Midbrain (tissue), 1 donor: ENCODE results near the gene NTRK1.

Experiments used
- DNase-seq: peaks from one replicate; lab custom pipeline; 2025; lab: John Stamatoyannopoulos, UW

NTRK1 gene

GRCh38 chr1:156838972-156839371, 21.7 kb upstream of the NTRK1 start:
- DNase-seq = no peak

- no peak for DNase-seq
Measured at GRCh38 chr1:156839426-156840109, 21.1 kb upstream of the NTRK1 start.

DNA sequence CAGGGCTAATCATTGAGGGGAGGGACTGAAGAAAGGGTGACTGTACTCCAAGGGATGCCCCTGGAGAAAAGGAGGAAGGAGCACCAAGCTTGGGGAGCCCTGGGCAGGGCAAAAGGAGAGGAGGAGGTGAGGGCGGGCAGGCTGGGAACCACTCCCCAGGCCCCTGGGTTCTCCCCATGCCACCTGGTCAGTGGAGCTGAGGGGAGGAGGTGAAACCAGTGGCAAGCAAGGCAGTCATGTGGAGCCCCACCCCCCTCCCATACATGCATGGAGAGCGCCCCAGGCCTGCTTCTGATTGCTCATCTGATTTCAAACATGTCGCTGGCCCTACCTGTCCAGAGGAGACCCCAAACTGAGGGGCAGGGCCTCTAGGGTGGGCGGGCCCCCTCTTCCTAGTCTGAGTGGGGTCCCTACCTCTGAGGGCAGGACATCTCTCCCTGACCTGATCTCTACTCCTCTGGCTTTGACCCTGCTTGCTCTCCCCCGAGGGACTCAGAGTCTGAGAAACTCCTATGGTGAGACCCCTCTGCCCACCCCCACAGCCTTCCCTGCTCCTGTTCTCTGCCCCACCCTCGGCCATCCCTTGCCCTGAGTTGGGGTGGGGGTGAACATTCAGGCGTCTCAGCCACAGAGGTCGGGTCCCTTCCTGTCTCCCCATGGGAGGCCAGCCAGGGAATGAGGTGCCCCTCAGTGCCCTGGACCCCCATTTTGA, 20.3 kb upstream of the NTRK1 start:
- DNase-seq = no peak

DNA sequence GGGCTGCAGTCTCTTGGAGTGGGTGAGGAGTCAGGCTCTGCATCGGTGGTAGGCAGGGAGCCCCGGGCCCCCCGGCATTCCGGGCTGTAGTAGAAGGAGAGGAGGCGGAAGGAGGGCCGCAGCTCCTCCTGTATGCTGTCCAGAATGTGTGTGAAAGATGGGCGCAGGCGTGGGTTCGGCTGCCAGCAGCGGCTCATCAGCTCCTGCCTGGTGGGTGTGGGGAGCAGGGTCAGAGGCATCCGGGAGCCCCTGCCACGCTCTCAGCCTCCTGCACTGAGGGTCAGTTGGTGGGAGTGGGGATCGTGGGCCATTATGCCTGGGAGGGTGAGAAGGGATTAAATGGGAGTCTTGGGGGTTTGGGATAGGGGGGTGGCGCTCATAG, 19.8 kb upstream of the NTRK1 start:
- DNase-seq = no peak

DNA sequence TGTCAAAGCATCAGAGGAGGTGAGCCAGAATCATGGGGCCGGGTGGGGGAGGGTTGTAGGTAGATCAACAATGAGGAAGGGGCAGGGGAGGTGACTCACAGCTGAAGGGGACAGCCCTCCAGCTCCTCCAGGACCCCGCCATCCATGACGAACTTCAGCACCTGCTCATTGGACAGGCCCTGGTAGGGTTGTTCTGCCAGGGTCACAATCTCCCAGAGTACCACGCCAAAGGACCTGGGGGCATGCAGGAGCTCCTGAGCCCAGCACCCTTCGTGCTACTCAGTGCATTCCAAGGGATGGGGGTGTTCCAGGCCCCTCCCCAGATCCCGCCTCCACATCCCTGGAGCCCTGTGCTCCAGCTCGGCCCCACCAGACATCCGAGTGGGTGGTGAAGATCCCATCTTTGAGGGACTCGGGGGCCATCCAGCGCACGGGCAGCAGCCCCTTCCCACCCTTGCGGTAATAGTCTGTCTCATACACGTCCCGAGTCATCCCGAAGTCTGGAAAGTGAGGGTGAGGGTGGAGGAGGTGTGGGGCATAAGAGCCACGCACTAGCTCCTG, 19.3 kb upstream of the NTRK1 start:
- DNase-seq = no peak

- DNase-seq = no peak
Measured at GRCh38 chr1:156842618-156843300, 17.9 kb upstream of the NTRK1 start.

- DNase-seq = no peak
Measured at GRCh38 chr1:156844102-156844501, 16.6 kb upstream of the NTRK1 start.

- no peak for DNase-seq
Measured at GRCh38 chr1:156844638-156845037, 16.0 kb upstream of the NTRK1 start.

- DNase-seq = no peak
Measured at GRCh38 chr1:156845055-156845952, 15.4 kb upstream of the NTRK1 start.

DNA sequence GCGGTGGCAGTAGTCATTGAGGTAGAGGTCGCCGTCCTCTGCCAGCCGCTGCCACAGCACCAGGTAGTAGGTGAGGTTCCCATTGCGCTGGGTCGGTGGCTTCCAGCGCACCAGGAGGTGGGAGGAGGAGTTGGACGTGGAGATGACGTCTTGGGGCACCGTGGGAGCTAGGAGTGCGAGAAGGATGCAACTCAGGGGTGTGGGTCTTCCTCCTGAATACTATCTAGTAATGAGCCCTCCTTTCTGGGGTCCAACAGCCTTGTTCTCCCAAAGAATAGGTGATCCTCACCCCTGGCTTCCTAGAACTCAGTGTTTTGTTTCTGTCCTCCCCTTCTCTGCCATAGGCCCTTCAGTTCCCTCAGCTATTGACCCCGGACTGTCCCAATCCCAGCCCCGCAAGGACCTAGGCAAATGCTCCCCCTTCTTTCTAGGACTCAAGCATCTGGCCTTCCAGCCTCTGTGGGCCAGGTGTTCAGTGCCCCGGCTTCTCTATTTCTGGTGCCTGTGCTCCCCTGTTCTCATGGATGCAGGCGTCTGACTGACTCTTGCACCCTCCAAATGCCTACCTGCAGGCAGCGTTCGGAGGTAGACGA, 14.6 kb upstream of the NTRK1 start:
- DNase-seq = no peak

GRCh38 chr1:156846643-156847042, 14.0 kb upstream of the NTRK1 start:
- no peak for DNase-seq

DNA sequence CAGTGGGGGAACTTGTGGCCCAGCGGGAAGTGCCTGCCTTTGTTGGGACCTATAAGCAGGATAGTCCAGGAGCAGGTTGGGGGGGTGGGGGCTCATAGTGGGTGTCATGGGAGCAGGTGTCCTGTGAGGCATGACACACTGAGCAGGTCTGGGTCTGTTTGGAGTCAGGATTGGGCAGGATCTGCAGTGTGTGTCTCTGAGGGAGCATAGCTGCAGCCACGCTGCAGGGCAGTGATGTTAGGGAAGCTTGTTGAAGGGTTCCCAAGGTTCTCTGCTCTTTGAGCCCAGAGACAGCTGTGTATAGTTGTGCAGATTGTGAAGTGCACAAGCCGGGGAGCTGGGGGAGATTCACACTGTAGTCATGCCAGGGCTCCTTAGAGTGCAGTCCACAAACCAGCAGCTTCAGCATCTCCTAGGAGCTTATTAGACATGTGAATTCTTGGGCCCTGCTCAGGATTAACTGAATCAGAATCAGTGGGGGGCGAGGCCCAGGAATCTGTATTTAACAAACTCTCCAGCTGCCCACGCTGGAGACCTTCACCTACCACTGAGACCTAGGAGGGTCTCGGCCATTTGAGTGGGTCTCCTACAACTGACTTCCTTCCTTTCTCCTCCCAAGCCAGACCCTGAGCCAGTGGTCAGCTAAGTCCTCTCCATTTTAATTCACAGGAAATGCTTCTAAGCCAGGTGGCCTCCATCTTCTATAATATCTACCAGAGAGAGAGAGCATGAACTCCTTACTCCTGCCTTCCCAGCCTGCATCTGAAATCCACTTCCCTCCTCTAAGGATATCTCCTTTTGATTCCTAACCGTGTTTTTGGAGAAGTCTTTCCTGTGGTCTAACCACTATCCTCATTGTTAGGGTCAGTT, 12.8 kb upstream of the NTRK1 start:
- no peak for DNase-seq

DNA sequence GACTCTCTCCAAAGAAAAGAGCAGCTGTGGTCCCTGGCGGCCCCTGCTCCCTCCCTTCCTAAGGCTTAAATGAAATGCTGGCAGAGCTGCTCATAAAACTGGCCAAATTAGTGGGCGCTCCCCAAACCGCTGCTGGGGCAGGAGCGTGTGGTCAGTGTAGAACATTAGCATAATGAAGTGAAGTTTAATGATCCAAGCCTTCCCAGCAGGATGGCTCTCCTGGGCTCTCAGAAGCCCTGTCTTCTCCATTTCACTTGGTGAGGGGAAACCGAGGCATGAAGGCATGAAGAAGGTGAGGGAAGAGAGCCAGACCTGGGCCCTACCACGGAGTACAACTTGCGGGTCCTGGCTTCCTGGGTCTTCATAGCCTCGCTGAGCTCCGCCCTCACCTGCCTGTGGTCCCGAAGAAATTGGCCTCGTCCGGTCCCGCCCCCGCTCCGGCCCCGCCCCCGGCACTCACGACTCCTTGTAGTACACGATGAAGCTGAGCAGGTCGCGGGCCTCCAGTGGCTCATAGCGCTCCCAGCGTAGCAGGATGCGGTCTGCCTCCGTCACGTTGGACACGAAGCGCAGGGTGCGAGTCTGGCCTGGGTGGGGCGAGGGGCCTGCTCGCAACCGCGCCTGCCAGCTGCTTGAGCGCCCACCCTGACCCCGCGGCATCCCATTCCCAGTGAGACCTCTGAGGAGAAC, 12.1 kb upstream of the NTRK1 start:
- DNase-seq = no peak

DNA sequence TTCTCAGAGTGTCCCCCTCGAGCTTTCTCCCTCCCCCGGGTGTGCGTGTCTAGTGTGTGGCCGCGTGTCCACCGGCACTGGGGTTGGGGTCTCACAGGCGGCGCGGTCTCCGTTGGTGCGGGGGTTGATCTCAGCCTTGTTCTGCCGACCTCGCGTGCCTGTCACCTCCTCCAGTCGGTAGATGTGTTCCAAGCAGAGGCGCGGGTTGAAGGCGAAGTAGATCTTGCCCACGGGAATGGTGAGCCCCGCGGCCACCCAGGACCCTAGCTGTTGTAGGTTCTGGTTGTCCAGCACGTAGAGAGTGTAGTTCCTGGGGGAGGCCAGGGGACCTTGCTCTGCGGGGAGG, 11.5 kb upstream of the NTRK1 start:
- DNase-seq = no peak

- DNase-seq = no peak
Measured at GRCh38 chr1:156851779-156852417, 8.8 kb upstream of the NTRK1 start.

DNA sequence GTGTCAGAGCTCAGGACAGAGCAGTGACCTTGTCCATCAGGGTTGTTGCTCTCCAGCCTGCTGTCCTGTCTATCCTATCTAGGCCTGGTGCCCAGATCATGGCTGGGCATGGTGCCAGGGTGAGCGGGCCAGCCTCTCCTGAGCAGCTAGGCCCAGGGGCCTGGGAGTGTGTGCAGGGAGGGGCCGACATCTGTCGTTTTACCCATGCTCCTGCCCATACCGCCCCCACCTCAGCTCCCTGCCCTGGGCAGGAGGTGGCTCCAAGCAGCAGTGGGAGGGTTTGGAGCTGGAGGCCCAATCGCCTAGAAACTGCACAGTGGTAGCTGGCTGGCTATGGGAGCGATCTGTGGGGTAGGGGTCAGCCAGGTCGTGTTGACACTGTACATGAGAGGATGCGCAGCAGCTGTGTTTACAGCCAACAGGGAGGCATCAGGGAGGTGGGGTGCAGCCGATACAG, 8.2 kb upstream of the NTRK1 start:
- peak; percentile 3 for DNase-seq

DNA sequence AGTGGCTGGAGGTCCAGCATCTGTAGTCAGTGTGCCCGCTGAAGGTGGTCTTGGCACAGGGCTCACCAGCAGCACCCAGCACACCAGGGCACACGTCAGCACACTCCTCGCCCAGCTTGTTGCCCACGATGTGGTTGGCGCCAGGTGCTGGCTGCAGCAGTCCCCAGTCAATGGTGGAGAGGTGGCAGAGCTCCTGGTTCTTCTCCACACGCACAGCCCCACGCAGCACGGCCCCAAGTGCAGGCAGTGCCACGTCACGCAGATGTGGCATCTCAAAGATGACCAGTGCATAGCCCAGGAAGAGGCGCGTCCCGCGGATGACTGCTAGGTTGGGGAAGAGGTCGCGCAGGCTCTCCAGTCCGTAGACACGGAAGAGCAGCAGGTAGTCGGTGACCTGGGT, 6.9 kb upstream of the NTRK1 start:
- no peak for DNase-seq

- DNase-seq = no peak
Measured at GRCh38 chr1:156854634-156855033, 6.0 kb upstream of the NTRK1 start.

- DNase-seq = no peak
Measured at GRCh38 chr1:156856282-156856785, 4.3 kb upstream of the NTRK1 start.
